ENCODE measurements around the gene CBX4. TPM values are rescaled to one million over a fixed set of nuclear protein-coding genes. Genes with fewer than 3 reads are reported as not detected.

Gene CBX4
- 10.9 and 15.3 TPM in 2 replicates for polyA plus RNA-seq

DNA sequence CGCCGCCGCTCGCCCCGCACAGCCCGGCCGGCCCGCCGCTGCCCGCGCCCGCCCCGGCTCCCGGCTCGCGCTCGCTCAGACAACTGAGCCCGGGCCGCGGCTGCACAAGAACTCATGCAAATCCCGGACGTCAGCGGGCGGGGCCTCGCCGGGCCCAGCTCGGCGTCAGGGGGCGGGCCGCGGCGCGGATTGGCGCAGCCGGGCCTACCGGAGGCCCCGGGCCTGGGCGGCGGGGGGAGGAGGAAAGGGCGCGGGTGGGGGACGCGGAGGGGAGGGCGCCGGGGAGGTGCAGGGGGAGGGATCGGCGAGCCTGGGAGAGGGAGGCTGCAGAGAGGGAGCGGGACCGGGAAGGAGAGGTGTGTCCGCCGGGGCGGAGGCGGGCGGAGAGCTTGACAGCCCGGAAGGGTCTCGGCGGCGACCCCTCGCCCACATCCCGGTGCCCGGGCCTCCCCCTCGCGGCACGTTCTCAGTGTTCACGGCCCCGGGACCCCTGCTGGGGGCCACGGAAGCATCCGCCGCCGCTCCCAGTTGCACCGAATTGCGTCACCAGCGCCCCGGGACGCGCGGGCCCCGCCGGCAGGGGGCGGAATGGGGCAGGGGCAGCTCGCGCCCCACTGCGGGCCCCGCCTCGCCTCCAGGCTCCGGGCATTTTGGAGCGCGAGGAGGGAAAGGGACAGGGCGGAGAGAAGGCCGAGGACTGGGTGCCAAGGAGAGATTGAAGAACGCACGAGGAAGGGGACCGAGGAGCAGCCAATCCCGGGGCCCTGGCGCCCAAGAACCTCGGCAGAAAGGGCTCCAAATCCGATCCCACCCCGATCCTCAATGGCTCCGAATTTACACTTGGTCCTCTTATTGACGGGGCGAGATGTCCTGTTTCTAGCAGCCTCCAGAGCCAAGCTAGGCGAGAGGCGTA is at the start of gene CBX4:
CBX4 (minus strand) TSS at position 85 of the 913 bp plus-strand sequence. CDS start 189 bp downstream, outside the sequence.

DNA sequence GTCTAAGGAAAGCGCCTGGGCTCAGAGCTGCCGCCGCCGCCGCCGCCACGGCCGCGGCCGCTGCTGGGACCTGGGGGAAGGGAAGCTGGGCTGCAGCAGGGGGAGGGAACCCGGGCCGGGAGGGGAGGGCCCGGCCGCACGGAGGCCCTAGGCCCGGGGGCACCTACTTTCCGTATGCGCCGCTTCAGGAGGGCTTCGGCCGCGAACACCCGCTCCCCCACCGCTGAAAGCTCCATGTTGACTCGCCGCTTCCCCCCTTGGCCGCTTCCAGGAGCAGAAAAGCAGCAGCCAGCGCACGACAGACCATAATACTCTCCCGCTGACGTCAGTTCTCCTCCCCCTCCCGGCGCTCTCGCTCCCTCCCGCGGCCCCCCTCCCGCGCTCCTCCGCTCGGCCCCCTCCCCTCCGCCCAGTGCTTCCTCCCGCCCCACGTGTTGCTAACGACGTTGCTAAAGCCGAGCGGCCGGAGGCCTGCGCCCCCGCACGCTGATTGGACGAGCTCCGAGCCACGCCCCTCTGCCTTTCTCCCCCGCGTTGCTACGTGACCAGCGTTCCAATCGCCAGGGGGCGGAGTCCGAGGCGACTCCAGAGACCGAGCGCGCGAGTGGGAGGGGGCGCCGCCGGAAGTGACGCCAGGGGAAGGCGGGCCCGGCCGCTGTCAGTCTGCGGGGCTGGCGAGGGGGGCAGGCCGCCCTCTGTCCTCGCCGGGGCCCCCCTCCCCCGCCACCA is 42.3 kb downstream of the CBX4 start, which contains the start of gene CBX8:
CBX8 (minus strand) TSS at position 315 of the 729 bp plus-strand sequence; CDS start at position 236, 79 bp downstream.

Other genes starting within 250 kb of the CBX4 start
- gene RBFOX3, start 228.4 kb downstream of the CBX4 start, polyA plus RNA-seq: 2.0 and 11.9 TPM in 2 replicates
- not detected in 2 replicates for gene ENPP7, start 108.5 kb downstream of the CBX4 start, polyA plus RNA-seq
- gene CBX2, start 61.3 kb downstream of the CBX4 start, polyA plus RNA-seq: not detected in 2 replicates
- 0.27 and 0.46 TPM in 2 replicates for gene CBX8, start 42.4 kb downstream of the CBX4 start, polyA plus RNA-seq
- 0.69 and 2.8 TPM in 2 replicates for gene TBC1D16, start 196.4 kb upstream of the CBX4 start, polyA plus RNA-seq
- gene CCDC40, start 197.2 kb upstream of the CBX4 start, polyA plus RNA-seq: 0.73 and 1.5 TPM in 2 replicates